ENCODE results near the gene MLLT10.

DNA sequence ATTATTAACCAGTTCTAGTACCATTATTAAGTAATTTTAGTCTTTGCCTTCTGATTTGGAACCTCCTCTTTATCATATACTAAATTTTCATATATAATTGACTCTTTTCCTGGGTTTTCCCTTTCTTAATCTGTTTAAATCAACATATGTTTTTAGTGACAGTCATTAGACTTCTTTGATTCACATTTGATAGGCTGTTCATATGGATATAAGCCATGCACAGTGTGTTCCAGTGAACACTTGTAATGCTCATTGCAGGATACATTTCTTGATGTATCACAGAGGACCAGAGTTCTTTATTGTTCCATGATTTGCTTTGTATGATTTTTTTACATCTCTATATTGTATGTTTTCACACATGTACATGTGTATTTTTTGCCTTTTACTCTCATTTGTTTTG is 114.0 kb downstream of the MLLT10 start:
- TF ChIP-seq RARB (CRISPR knock-in tag; IDR thresholded peaks at IDR 0.05) (no peak), CSDC2 (CRISPR knock-in tag; IDR thresholded peaks at IDR 0.05) (no peak), PATZ1 (CRISPR knock-in tag; IDR thresholded peaks at IDR 0.05; ENCODE audit: borderline replicate concordance) (no peak), SNAI2 (CRISPR knock-in tag; IDR thresholded peaks at IDR 0.05) (no peak), TSHZ2 (CRISPR knock-in tag; IDR thresholded peaks at IDR 0.05) (no peak), POU6F1 (CRISPR knock-in tag; IDR thresholded peaks at IDR 0.05; ENCODE audit: borderline replicate concordance, low read depth) (no peak), GLIS3 (CRISPR knock-in tag; IDR thresholded peaks at IDR 0.05) (no peak), ESRRG (CRISPR knock-in tag; IDR thresholded peaks at IDR 0.05) (no peak), ARNTL (CRISPR knock-in tag; IDR thresholded peaks at IDR 0.05; ENCODE audit: borderline replicate concordance, low read depth) (no peak), ZFP30 (CRISPR knock-in tag; IDR thresholded peaks at IDR 0.05) (no peak), PPARA (CRISPR knock-in tag; IDR thresholded peaks at IDR 0.05; ENCODE audit: borderline replicate concordance) (no peak), TOX (CRISPR knock-in tag; IDR thresholded peaks at IDR 0.05; ENCODE audit: borderline replicate concordance) (no peak)
- TF ChIP-seq, protein P1, sequence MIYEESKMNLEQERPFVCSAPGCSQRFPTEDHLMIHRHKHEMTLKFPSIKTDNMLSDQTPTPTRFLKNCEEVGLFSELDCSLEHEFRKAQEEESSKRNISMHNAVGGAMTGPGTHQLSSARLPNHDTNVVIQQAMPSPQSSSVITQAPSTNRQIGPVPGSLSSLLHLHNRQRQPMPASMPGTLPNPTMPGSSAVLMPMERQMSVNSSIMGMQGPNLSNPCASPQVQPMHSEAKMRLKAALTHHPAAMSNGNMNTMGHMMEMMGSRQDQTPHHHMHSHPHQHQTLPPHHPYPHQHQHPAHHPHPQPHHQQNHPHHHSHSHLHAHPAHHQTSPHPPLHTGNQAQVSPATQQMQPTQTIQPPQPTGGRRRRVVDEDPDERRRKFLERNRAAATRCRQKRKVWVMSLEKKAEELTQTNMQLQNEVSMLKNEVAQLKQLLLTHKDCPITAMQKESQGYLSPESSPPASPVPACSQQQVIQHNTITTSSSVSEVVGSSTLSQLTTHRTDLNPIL (CRISPR knock-in tag; IDR thresholded peaks at IDR 0.05; ENCODE audit: low read depth): no peak
- TF ChIP-seq, protein P2, sequence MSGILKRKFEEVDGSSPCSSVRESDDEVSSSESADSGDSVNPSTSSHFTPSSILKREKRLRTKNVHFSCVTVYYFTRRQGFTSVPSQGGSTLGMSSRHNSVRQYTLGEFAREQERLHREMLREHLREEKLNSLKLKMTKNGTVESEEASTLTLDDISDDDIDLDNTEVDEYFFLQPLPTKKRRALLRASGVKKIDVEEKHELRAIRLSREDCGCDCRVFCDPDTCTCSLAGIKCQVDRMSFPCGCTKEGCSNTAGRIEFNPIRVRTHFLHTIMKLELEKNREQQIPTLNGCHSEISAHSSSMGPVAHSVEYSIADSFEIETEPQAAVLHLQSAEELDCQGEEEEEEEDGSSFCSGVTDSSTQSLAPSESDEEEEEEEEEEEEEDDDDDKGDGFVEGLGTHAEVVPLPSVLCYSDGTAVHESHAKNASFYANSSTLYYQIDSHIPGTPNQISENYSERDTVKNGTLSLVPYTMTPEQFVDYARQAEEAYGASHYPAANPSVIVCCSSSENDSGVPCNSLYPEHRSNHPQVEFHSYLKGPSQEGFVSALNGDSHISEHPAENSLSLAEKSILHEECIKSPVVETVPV (CRISPR knock-in tag; IDR thresholded peaks at IDR 0.05): no peak
